ENCODE measurements around the gene ELF5.

The ELF5 gene

DNA sequence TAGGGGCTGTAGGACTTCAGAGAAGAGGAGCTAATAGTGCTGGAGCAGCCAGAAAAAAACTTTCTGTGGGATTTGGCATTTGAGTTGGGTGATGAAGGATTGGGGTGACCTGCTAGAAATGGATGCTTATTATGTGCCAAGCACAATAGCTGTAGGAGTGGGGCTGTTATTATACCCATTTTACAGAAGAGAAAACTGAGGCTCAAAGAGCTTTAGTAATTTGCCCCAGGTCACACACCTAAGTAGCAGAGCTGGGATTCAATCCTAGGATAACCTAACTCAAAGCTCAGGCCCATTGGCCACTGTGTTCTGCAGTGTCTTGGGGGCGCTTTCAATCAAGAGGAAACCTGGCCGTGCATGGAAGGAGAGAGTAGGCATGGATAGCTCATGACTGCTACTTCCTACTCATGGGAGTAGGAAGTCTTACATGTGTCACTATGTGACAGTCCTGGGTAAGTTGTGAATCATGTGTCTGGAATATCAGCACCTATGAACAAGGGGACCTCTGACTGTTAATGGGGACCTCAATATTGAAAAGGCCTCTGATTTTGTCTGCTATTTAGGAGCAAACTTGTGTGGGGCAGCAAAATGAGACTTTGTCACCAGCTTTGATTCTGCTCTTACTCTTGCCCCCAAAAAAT, 6.1 kb upstream of the ELF5 start:
- no peak for DNase-seq

GRCh38 chr11:34516247-34517040, 2.9 kb upstream of the ELF5 start:
- no peak for DNase-seq

- no peak for DNase-seq
Measured at GRCh38 chr11:34514597-34514996, 1.0 kb upstream of the ELF5 start.

DNA sequence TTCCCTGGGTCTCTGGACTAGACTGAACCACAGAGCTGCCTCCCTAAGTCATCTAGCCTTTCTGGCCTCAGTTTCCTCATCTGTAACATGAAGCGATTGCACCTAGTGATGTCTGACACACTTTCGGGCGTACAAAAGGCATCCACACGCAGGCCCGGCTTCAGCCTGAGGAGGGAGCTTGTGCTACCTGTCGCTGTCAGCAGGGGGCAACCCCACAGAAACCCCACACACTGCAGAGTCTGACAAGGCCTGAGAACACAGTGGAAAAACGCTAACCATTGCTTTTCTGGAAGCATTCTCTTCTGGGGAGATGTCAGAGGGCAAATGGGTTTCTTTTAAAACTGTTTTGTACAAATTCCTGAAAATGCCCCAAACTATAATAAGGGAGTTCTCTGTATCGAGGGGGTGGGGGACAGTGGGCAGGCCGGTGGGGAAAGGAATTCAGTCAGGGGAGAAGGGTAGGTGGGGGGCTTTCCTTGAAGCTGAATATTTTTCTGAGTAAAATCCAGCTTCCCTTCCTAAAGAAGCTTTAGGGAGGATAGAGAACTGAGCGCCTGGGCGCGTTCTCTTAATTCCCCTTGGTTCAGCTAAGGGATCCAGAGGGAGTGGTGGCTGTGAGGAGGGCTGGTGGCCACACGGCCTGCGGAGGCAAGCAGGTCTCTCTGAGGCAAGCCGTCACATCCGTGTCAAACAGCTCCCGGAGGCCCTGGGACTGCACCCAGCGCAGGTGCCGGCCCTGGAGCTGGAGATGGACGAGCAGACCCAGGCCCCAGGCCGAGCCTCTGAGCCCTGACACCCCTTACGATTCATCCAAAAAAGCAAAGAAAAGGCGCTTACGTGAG, 533 bp downstream of the ELF5 start:
- DNase-seq = peak; percentile 2

DNA sequence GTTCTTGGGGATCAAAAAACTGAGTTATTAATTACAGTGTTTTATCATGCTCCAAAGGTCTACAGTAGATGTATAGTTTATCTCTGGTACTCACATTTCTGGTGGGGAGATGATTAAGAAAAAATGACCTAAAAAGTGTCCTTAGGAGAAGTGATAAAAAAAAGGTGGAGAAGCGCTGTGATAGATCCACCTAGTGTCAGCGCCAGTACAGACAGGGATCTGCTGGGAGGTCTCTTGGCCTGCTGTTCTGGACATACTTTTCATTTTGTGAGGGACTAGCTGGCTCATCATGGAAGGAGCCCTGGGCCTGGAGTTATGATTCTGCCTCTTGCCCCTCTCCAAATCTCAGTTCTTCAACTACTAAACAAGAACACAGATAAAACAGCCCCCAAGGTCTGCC, 2.9 kb downstream of the ELF5 start:
- no peak for DNase-seq

- no peak for DNase-seq
Measured at GRCh38 chr11:34510218-34510617, 3.4 kb downstream of the ELF5 start.

DNA sequence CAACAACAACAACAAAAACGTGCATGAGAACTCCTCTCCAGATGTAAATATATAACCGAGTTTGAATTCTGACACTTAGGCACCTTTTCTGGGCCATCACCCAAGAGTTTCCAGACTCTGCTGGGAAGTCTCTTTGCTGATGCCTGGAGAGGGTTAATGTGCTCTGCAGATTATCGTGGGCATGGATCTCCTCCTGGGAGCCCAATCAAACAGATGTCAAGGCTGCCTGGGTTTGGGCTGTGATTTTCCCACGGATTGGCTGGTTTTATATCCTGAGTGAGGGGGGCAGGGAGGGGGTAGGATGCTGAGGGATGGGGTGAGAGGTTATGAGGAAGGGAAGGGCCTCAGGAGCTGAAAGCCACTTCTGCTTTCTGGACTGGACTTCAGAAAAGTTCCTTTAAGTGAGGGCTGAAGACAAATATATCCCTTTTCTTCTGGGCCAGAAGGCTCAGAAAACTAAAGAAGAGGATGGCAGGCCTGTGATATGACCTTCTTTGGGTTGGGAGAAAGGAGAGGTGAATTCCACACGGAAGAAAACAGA, 4.2 kb downstream of the ELF5 start:
- DNase-seq = no peak

GRCh38 chr11:34508524-34508923, 5.1 kb downstream of the ELF5 start:
- DNase-seq = no peak

GRCh38 chr11:34507610-34508009, 6.0 kb downstream of the ELF5 start:
- DNase-seq = no peak

- DNase-seq = no peak
Measured at GRCh38 chr11:34507156-34507555, 6.4 kb downstream of the ELF5 start.

DNA sequence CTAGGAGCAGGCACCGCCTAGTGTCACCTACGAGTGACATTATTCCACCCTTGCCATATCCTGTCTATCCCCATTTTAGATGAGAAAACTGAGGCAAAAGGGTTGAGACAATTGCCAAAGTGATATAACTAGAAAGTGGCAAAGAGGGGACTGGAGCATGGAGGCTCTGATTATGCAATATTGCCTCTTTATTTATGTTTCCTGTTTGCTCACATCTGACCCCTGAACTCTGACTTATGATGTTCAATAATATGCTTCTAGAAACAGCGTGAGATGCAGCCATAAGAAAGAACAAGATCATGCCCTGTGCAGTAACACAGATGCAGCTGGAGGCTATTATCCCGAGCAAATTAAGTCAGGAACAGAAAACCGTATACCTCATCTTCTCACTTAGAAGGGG, 7.7 kb downstream of the ELF5 start:
- DNase-seq = no peak

DNA sequence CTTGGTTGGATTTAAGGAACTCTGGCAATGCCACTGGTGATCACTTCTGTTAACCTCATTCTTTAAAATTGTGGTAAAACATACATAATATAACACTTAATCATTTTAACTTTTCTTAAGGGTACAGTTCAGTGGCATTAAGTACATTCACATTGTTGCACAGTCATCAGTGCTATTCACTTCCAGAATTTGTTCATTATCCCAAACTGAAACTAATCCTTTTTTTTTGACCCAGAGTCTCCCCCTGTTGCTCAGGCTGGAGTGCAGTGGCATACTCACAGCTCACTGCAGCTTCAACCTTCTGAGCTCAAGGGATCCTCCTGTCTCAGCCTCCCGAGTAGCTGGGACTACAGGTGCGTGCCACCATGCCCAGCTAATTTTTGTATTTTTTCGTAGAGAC, 10.6 kb downstream of the ELF5 start:
- DNase-seq = no peak

GRCh38 chr11:34501949-34502348, 11.6 kb downstream of the ELF5 start:
- no peak for DNase-seq

- DNase-seq = no peak
Measured at GRCh38 chr11:34501500-34501899, 12.1 kb downstream of the ELF5 start.

DNA sequence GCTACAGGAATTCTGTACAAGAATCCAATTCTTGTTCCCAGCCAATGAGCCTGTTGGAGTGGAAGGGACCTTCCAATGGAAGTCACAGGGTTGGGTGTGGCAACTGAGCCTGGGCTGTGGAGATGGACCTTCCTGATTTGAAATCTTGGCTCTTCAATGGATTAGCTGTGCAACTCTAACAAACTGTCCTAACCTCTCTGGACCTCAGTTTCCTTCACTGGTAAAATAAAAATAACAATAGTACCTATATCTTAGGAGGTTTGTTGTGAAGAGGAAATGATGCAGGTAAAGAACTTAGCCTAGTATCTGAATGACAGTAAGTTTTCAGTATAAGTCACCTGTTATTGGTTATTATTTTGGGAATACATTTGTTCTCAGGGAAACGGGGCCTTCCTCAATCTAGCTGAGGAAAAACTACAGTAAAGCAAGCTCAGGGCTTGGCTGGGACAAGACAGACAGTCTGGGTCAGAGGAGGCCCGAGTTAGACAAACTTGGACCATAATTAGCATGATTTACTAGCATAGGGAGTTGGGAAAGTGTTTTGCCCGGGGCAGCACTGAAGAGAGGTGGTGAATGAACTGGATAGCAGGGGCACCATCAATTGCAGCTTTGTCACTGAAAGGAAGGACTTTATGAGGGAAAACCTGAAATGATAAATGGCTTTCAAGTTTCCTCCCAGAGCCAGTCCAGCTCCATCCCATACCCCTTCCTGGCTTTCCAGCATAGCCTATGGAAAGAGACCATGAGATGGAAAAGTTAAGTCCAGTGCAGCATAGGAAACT, 13.7 kb downstream of the ELF5 start:
- no peak for DNase-seq

DNA sequence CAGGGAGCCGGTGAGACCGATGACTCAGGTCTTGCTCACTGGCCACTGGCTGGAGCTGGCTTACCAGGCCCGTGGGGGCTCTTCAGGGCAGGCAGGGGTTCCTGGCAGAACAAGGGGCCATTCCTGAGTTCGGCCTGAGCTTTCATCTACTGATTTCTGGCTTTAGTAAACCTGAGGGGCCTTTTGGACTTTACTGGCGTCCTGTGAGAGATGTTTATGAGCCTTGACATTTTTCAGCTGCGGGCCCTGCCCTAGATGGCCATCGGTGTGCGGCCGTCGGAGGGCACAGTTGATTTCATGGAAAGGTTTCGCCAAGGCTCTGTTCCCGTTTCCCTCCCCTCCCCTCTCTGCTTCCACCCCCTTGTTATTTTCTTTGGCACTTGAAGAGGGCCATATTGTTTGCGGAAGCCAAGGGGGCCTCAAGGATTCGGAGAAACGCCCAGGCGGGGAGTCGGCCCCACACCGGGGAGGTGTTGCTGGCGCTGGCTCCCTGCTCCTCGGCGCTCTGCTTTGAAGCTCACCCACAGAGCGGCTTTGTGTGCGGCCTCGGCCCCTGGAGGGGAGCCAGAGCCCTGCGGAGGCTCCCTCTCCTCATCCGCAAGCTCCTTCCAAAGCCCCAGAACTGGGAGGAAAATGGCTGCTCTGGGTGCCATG, 17.7 kb downstream of the ELF5 start:
- DNase-seq = no peak

GRCh38 chr11:34495239-34495723, 18.3 kb downstream of the ELF5 start:
- DNase-seq = no peak

DNA sequence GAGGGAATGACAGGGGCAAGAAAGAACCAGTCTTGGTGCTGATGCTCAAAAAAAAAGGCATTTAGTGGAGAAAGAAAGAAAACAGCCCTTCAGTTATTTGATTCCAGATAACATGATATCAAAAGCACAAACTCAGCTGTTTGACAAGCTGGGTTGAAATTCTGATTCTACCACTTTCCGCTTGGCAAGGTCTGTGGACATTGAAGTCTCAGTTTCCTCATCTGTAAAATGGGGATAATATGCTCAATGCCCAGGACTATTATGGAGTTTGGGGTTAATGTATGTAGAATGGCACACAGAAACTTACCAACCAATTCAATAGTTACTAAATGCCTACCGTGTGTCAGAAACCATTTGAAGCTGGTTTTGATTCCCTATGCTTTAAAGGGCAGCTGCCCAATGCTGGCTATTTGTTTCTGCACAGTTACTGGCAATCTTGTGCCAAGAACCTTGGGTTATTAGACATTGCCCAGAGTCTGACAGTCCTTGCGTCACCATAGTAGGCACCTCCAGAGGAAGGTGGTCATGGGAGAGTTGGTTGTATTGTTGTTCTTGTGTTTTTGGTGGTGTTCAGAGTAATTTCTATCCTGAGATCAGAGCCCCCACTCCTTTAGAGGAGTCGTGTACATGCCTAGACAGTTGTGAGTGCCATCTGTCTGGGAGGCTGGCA, 19.5 kb downstream of the ELF5 start:
- DNase-seq = no peak

DNA sequence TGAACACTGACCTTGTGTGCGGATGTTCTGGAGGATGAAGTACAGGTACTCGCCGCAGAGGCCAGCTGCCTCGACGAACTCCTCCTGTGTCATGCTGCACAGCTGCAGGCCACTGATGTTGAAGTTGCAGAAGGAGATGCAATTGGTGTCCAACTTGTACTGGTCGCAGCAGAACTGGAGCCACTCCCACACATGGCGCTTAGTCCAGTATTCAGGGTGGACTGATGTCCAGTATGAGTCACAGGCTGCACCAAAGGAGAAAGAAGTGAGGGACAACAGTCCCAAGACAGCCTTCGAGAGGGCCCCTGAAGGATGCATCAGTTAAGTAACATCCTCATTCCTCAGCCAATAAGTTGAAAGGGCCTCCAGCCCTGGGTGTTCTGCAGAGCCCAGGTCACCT, 20.1 kb downstream of the ELF5 start:
- no peak for DNase-seq

GRCh38 chr11:34492806-34493414, 20.7 kb downstream of the ELF5 start:
- no peak for DNase-seq

GRCh38 chr11:34490304-34490703, 23.3 kb downstream of the ELF5 start:
- no peak for DNase-seq
